ENCODE data around the gene KCNJ5. TPM values are rescaled to one million over a fixed set of nuclear protein-coding genes. Genes with fewer than 3 reads are reported as not detected.

KCNJ5 gene
- total and polyA plus RNA-seq, 2 experiments from 2014 or later = not detected

GRCh38 chr11:128931668-128932067 lies 40.5 kb downstream of the KCNJ5 start:
- DNase-seq (ENCODE audit: low spot score) (no peak), ATAC-seq (no peak)
- Histone ChIP-seq H3K4me3 (no peak overlapping the region), H3K27me3 (ENCODE audit: insufficient read depth) (peaks cover 33% of the 10 kb centered on the region; the same call in 1 of the 2 replicates), H2AFZ (no peak overlapping the region), H3K4me1 (ENCODE audit: insufficient read depth) (peaks cover 29% of the 10 kb centered on the region), H3K36me3 (ENCODE audit: insufficient read depth) (no peaks in the 10 kb centered on the region), H4K20me1 (replicated peaks; ENCODE audit: insufficient read depth) (no peaks in the 10 kb centered on the region), H3K79me2 (replicated peaks; ENCODE audit: insufficient read depth) (no peaks in the 10 kb centered on the region), H3F3A (replicated peaks; ENCODE audit: low read depth) (no peaks in the 10 kb centered on the region), H3K27ac (ENCODE audit: low read depth) (no peak overlapping the region), H3K9me2 (ENCODE audit: insufficient read depth) (no peaks in the 10 kb centered on the region), H3K4me2 (no peak overlapping the region)
- TF ChIP-seq ZNF462 (CRISPR knock-in tag; IDR thresholded peaks at IDR 0.05) = no peak
- no peak for TF ChIP-seq EZH2phosphoT487 (IDR thresholded peaks at IDR 0.05; ENCODE audit: unreplicated experiment)
- TF ChIP-seq NANOG (IDR thresholded peaks at IDR 0.05; ENCODE audit: borderline replicate concordance) = no peak
- TF ChIP-seq JUNB (IDR thresholded peaks at IDR 0.05; ENCODE audit: unreplicated experiment) = no peak
- TF ChIP-seq ZNF331 (CRISPR knock-in tag; IDR thresholded peaks at IDR 0.05; ENCODE audit: low read depth) = no peak
- no peak for TF ChIP-seq ETS1 (IDR thresholded peaks at IDR 0.05)
- no peak for TF ChIP-seq POLR2AphosphoS5 (IDR thresholded peaks at IDR 0.05; ENCODE audit: low read depth)
- TF ChIP-seq STAT1 (IDR thresholded peaks at IDR 0.05; ENCODE audit: unreplicated experiment) = no peak
- no peak for TF ChIP-seq CTCF (conservative IDR thresholded peaks at IDR 0.05; ENCODE audit: low read depth in 2 of 2)
- TF ChIP-seq EZH2 (IDR thresholded peaks at IDR 0.05; ENCODE audit: low read depth, unreplicated experiment) = no peak
- no peak for TF ChIP-seq ZNF114 (CRISPR knock-in tag; IDR thresholded peaks at IDR 0.05)
- TF ChIP-seq CREB1 (CRISPR knock-in tag; IDR thresholded peaks at IDR 0.05; ENCODE audit: low read depth) = no peak
- TF ChIP-seq REST (IDR thresholded peaks at IDR 0.05; ENCODE audit: unreplicated experiment) = no peak
- Mint-ChIP-seq H3K4me3 (no peak overlapping the region; the same call in 2 of the 3 replicates), H3K36me3 (ENCODE audit: low read depth) (no peaks in the 10 kb centered on the region), H3K27ac (no peak overlapping the region), H3K27me3 (ENCODE audit: insufficient read depth, low read depth, poor library complexity) (peaks cover 36% of the 10 kb centered on the region), H3K4me1 (peaks cover 41% of the 10 kb centered on the region), H3K9me3 (no peaks in the 10 kb centered on the region; the same call in 2 of the 3 replicates)

Data from GM23338 (cell line).